Astrocyte of the cerebellum (primary cell): ENCODE measurements around the gene OSER1.
"Not testable (repeated sequence)": the region's sequence is repeated elsewhere in the genome, so short reads cannot be mapped to it uniquely, and the experiment has no call there.

ENCODE experiments used
- DNase-seq: peaks from one replicate; pipeline ENCODE4 v3.0.0-alpha.2; 2011; ENCODE audit warnings: low read depth
- H3K4me3 ChIP-seq: 2 replicates; pipeline ENCODE4 v1.5.1; 2011; ENCODE audit warnings: mild to moderate bottlenecking, low read depth, low read length, moderate library complexity
- CTCF ChIP-seq: IDR thresholded peaks from 2 replicates; pipeline ENCODE4 v1.5.1; 2012; ENCODE audit warnings: low read length, low read depth, moderate library complexity, mild to moderate bottlenecking; ENCODE audit errors: missing control alignments
- in situ Hi-C: cut with HindIII; loops from 2 replicates; pipeline ENCODE4 v1.10.0; 2017; ENCODE audit warnings: low sequenced_read_pairs

Gene OSER1

DNA sequence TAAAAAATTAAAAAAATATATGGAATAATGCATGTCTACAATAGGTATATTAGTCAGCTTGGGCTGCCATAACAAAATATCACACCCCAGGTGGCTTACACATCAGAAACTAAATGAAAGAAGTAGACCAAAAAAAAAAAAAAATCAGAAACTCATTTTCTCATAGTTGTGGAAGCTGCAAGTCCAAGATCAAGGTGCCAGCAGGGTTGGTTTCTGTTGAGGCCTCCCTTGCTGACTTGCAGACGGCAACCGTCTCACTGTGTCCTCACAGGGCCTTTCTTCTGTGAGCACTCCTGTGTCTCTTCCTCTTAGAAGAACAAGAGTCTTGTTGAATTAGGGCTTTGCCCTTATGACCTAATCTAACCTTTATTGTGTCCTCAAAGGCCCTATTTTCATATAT, 25.1 kb upstream of the OSER1 start:
- H3K4me3 ChIP-seq: no peak overlapping the region
- TF ChIP-seq CTCF: no peak
- in situ Hi-C loops: no loop called here
- DNase-seq: no peak

GRCh38 chr20:44234566-44235317, 24.2 kb upstream of the OSER1 start:
- no peak for DNase-seq
- H3K4me3 ChIP-seq: no peak overlapping the region
- no peak for TF ChIP-seq CTCF
- in situ Hi-C loops: no loop called here

GRCh38 chr20:44233436-44234016, 23.0 kb upstream of the OSER1 start:
- in situ Hi-C loops: no loop called here
- TF ChIP-seq CTCF: no peak
- no peak overlapping the region for H3K4me3 ChIP-seq
- DNase-seq: no peak

DNA sequence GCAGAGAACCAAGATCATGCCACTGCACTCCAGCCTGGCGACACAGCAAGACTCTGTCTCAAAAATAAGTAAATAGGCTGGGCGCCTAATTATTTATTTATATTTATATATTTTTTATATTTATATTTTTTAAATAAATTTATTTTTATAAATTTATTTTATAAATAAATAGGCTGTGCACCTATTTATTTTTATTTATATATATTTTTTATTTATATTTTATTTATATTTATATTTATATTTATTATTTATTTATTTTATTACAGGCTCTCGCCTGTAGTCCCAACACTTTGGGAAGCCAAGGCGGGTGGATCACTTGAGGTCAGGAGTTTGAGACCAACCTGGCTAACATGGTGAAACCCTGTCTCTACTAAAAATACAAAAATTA, 21.9 kb upstream of the OSER1 start:
- H3K4me3 ChIP-seq, DNase-seq, in situ Hi-C loops: not testable (repeated sequence)

DNA sequence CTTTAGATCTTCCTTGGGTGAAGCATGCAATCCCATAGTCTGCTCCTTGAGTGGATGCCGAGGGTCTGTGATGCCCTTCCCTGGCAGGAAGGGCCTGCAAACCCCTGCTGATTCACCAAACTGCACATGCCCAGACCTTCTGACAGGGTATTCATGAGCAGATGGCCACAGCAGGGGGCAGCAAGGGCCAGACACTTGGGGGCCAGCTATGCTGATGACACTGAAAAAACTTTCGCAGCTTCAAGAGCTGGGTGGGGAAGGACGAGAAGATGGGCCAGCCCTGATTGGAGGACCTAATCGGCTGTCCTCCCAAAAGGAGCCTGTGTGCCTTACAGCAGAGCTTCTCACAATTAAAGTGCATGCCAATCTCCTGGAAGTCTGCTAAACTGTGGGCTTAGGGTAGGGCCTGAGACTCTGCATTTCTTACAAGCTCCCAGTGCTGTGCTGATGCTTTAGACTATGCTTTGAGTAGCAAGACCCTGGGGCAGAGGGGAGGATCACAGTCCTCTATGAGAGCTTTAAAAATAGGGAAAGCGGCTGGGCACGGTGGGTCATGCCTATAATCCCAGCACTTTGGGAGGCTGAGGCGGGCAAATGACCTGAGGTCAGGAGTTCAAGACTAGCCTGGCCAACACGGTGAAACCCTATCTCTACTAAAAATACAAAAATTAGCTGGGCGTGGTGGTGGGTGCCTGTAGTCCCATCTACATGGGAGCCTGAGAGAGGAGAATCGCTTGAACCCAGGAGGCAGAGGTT, 21.3 kb upstream of the OSER1 start:
- in situ Hi-C loops: no loop called here
- no peak for DNase-seq
- TF ChIP-seq CTCF: no peak
- H3K4me3 ChIP-seq: no peak overlapping the region

DNA sequence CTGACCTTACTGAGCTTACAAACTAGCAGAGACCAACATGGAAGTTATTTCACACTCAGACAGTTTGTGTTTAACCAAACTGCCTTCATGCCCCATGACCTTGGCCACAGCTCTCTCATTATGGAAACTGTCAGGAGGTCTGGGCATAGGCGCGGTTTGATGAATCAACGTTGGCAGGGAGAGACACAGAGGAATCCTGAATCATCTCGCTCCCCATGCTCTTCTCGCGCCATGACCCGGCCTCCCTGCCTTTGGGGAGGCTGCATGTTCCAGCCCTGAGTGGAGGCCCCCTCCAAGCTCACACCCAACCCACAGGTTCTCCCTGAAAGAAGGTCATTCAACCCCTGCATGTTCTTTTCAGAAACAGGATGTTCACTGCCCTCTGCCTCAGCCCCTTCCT, 20.6 kb upstream of the OSER1 start:
- in situ Hi-C loops: no loop called here
- H3K4me3 ChIP-seq: no peak overlapping the region
- no peak for TF ChIP-seq CTCF
- no peak for DNase-seq
